HCT116 (cell line): ENCODE measurements around the gene YWHAG.

ENCODE experiments used
- TF ChIP-seq, protein P1 (sequence below), 3 experiments: fragments of 200-600 bp in 1 of 3; sonication (generic) in 1 of 3; IDR thresholded peaks in 2 of 3; conservative IDR thresholded peaks in 1 of 3; 2 replicates each; pipeline ENCODE4 v1.5.1; 2012 to 2017; ENCODE audit warnings: low read depth in 2 of 3, low read length in 2 of 3, antibody characterized with exemption in 1 of 3, borderline replicate concordance in 1 of 3, control low read depth in 1 of 3, mild to moderate bottlenecking in 1 of 3, mixed read lengths in 1 of 3, mixed run types in 1 of 3, moderate library complexity in 1 of 3; ENCODE audit not compliant: insufficient read depth in 1 of 3
- TF ChIP-seq, protein P2 (sequence below): IDR thresholded peaks from 2 replicates; pipeline ENCODE4 v1.6.1; 2012; ENCODE audit warnings: low read depth

DNA sequence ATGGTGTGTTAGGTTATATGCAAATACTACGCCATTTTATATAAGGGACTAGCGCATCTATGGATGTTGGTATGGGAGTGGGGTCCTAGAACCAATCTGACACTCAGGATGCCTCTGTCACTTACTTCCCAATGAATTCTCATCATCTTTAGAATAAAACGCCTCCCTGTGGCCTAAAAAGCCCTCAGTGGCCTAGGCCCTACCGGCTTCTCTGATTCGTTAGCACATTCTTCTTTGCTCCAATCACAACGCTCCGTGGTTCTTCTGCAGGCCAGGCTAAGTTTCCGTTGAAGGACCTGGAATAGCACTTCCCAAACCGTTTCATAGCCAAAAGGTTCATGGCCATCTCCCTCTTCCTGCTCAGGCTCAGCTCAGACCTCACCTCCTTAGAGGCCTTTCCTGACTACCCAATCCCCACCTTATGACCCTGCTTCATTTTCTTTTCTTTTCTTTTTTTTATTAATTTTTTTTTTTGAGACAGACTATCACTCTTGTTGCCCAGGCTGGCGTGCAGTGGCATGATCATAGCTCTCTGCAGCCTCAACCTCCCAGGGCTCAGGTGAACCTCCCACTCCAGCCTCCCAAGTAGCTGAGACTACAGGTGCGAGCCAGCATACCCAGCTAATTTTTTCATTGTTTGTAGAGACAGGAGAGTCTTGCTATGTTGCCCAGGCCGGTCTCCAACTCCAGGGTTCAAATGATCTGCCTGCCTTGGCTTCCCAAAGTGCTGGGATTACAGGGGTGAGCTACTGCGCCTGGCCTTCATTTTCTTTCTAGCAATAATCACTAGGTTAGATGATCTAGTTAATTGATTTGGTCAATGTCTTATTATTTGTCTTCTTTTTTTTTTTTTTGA, 24.5 kb upstream of the YWHAG start:
- TF ChIP-seq, protein P1, sequence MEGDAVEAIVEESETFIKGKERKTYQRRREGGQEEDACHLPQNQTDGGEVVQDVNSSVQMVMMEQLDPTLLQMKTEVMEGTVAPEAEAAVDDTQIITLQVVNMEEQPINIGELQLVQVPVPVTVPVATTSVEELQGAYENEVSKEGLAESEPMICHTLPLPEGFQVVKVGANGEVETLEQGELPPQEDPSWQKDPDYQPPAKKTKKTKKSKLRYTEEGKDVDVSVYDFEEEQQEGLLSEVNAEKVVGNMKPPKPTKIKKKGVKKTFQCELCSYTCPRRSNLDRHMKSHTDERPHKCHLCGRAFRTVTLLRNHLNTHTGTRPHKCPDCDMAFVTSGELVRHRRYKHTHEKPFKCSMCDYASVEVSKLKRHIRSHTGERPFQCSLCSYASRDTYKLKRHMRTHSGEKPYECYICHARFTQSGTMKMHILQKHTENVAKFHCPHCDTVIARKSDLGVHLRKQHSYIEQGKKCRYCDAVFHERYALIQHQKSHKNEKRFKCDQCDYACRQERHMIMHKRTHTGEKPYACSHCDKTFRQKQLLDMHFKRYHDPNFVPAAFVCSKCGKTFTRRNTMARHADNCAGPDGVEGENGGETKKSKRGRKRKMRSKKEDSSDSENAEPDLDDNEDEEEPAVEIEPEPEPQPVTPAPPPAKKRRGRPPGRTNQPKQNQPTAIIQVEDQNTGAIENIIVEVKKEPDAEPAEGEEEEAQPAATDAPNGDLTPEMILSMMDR (IDR thresholded peaks at IDR 0.05 in 2 of 3, conservative IDR thresholded peaks at IDR 0.05 in 1 of 3; ENCODE audit: borderline replicate concordance in 1 of 3, insufficient read depth in 1 of 3, low read depth in 2 of 3, low read length in 2 of 3): peak in 2 of 3 experiments; percentile 18 to 28; a peak in 3 of 6 replicates
- TF ChIP-seq, protein P2, sequence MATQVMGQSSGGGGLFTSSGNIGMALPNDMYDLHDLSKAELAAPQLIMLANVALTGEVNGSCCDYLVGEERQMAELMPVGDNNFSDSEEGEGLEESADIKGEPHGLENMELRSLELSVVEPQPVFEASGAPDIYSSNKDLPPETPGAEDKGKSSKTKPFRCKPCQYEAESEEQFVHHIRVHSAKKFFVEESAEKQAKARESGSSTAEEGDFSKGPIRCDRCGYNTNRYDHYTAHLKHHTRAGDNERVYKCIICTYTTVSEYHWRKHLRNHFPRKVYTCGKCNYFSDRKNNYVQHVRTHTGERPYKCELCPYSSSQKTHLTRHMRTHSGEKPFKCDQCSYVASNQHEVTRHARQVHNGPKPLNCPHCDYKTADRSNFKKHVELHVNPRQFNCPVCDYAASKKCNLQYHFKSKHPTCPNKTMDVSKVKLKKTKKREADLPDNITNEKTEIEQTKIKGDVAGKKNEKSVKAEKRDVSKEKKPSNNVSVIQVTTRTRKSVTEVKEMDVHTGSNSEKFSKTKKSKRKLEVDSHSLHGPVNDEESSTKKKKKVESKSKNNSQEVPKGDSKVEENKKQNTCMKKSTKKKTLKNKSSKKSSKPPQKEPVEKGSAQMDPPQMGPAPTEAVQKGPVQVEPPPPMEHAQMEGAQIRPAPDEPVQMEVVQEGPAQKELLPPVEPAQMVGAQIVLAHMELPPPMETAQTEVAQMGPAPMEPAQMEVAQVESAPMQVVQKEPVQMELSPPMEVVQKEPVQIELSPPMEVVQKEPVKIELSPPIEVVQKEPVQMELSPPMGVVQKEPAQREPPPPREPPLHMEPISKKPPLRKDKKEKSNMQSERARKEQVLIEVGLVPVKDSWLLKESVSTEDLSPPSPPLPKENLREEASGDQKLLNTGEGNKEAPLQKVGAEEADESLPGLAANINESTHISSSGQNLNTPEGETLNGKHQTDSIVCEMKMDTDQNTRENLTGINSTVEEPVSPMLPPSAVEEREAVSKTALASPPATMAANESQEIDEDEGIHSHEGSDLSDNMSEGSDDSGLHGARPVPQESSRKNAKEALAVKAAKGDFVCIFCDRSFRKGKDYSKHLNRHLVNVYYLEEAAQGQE: no peak
